HG03520 (cell line): ENCODE data around the gene ABCB4.

Experiments used
- ATAC-seq: cut with Tn5 transposase; IDR thresholded peaks from one replicate; pipeline ENCODE4 v1.9.1; 2021; ENCODE audit warnings: mild to moderate bottlenecking, moderate library complexity; ENCODE audit not compliant: unreplicated experiment

Gene ABCB4

GRCh38 chr7:87475359-87476178 is at the start of gene ABCB4:
TSS of gene ABCB4 (minus strand) at chr7:87475680. CDS start at chr7:87475465, 215 bp downstream.
- ATAC-seq = peak; percentile 18

- no peak for ATAC-seq
Observed at GRCh38 chr7:87518735-87519134, 43.3 kb upstream of the ABCB4 start.

- ATAC-seq = no peak
Observed at GRCh38 chr7:87517891-87518290, 42.4 kb upstream of the ABCB4 start.

GRCh38 chr7:87517136-87517815 is 41.8 kb upstream of the ABCB4 start:
- ATAC-seq = no peak

- ATAC-seq = no peak
Observed at GRCh38 chr7:87513735-87514335, 38.4 kb upstream of the ABCB4 start.

- ATAC-seq = no peak
Observed at GRCh38 chr7:87512906-87513305, 37.4 kb upstream of the ABCB4 start.

GRCh38 chr7:87511510-87511909 is 36.0 kb upstream of the ABCB4 start:
- no peak for ATAC-seq

GRCh38 chr7:87510411-87510875 is 35.0 kb upstream of the ABCB4 start:
- no peak for ATAC-seq

GRCh38 chr7:87507446-87507845 is 32.0 kb upstream of the ABCB4 start:
- ATAC-seq = no peak

GRCh38 chr7:87506246-87507180 is 31.0 kb upstream of the ABCB4 start:
- ATAC-seq = no peak

- ATAC-seq = no peak
Observed at GRCh38 chr7:87505557-87506245, 30.2 kb upstream of the ABCB4 start.

GRCh38 chr7:87505122-87505521 is 29.6 kb upstream of the ABCB4 start:
- ATAC-seq = no peak

GRCh38 chr7:87499494-87499893 is 24.0 kb upstream of the ABCB4 start:
- no peak for ATAC-seq

GRCh38 chr7:87498893-87499292 is 23.4 kb upstream of the ABCB4 start:
- ATAC-seq = no peak

- no peak for ATAC-seq
Observed at GRCh38 chr7:87497482-87497881, 22.0 kb upstream of the ABCB4 start.

GRCh38 chr7:87495366-87495765 is 19.9 kb upstream of the ABCB4 start:
- no peak for ATAC-seq

GRCh38 chr7:87494454-87494853 is 19.0 kb upstream of the ABCB4 start:
- ATAC-seq = no peak

- no peak for ATAC-seq
Observed at GRCh38 chr7:87483131-87483530, 7.7 kb upstream of the ABCB4 start.

- ATAC-seq = no peak
Observed at GRCh38 chr7:87482115-87482514, 6.6 kb upstream of the ABCB4 start.

GRCh38 chr7:87480386-87480785 is 4.9 kb upstream of the ABCB4 start:
- no peak for ATAC-seq
